EL (cell line): ENCODE results near the gene CMKLR1.

Experiments
- DNase-seq: peaks from one replicate; pipeline ENCODE4 v3.0.0-alpha.2; 2016

Gene CMKLR1

DNA sequence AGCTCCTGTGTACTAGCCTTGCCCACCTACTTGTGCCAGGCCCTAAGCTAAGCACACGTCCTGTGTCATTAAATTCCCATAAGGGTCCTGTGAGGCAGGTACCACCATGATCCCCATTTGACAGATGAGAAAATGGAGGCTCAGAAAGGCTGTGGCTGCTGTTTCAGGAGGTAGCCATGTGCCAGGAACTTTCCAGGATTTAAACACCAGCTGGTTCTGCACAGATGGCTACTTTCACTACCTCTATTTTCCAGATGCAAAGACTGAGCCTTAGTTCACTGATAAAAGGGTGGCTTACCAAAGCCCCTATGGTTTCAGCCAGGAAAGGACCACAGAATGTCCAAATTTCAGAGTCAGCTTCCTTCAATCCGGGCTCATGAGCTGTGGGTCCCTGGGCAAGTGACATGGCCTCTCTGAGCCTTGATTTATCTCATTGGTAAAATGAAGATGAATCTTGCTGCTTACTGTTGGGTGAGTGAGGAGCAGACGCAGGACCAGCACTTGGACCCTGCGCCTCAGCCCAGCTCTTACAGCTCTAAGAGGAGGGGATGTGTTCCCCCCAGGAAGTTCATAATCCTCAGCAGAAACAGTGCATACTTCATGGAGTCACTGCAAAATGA, 23.5 kb downstream of the CMKLR1 start:
- no peak for DNase-seq

DNA sequence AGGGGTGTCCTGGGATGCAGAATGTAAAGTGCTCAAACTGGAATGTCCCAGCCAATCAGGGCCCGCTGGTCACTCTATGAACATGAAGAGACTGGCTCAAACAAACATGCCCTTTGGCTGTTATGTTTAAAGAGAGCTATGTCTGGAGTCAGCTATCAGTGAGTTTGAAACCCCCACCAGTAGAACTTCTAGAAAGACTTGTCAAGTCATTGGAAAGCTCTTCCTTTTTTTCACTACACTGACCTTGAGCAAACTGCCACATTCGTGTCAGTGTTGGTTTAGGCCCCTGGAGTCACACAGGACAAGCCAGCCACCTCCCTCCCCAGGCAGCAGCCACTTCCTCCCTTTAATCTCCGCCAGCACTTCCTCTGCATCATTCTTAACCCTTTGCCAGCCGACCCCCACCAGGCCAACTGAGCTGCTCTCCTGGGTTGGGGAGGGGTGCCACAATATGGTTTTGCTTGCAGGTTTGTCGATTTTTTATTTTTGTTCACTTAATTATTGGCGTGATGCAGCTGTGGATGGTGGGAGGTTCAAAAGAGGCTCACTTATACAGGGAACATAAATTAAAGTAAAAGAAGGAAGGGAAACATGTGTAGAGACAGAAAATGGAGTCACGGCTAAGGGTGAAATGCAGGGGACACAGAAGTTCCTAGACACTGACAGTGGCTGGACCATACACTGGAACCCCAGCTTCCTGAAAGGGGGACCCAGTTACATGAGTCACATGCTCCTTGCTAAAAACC, 25.3 kb downstream of the CMKLR1 start:
- no peak for DNase-seq

DNA sequence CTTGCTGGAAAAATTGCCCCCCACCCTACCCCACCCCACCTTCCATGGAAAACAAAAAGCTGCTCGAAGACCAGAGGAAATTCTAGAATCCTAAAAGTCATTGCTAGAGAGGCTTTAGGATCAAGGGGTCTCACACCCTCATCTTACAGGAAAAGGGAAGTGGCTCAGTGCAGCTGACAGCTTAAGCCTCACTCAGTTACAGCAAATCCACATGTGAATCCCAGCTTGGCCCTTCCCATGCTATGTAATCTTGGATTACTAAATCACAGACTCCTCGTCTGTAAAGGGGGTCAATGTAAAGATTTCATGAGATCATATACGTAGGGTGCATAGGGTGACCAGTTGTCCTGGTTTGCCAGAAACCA, 25.9 kb downstream of the CMKLR1 start:
- no peak for DNase-seq

DNA sequence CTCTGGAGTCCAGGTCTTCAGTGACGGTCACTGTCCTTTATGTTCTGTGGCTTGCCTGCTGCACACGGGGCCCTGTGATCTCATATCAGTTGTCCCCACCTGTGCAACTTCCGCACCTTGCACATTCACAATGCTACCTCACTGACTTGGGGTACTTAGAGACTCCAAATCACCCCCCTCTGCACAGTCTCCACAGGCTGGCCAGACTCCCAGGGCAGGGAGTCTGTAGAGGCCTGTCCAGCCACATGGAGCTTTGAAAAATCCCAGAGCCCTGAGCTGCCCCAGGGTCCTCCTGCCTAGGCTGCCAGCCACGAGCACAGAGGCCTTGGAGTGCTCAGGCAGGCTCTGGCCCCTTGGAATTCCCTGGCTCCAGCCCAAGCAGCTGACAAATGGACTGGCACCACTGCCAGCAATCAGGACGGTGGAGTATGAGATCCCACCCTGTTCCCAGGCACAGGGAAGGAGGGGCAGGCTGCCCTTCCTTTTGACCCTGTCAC, 26.4 kb downstream of the CMKLR1 start:
- DNase-seq, result peak; percentile 19

DNA sequence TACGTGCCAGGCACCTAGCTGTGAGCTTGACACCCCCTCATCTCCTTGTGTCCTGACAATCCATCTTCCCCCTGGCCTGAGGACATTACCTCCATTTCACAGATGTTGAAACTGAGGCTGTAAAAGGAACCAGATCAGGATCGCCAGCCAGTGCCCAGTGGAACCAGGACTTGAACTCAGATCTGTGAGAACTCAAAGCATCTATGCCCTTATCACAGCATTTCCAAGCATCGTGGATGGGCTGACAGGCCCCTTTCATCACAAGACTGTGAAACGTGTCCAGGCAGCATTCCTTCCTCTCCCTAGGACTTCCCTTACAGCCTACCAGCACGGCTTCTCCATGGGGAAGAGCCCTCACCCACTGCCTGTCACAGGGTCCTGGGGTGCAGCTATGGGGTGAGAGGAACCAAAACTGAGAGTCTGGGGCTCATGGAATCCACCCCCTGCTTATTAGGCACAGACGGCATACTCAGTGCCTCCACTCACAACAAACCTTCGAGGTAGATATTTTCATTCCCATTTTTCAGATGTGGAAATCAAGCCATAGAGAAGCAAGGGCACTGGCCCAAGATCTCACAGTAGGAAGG, 26.9 kb downstream of the CMKLR1 start:
- DNase-seq, result no peak

DNA sequence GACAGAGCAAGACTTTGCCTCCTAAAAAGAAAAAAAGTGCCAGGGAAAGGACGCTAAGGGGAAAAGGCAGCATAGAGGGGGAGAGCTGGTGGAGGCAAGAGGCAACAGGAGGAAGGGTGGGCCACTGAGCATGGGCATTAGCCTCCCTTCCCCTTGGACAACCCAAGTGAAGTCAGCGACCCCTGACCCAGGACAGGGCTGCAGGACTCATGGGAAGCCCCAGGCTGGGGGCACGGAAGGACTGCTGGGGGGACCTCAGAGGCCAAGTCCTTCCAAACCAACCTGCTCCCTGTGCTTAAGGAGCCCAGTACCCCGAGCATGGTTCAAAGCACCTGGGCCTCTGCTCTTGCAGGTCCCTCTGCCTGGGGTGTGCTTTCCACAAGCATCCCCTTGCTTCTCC, 27.5 kb downstream of the CMKLR1 start:
- no peak for DNase-seq

DNA sequence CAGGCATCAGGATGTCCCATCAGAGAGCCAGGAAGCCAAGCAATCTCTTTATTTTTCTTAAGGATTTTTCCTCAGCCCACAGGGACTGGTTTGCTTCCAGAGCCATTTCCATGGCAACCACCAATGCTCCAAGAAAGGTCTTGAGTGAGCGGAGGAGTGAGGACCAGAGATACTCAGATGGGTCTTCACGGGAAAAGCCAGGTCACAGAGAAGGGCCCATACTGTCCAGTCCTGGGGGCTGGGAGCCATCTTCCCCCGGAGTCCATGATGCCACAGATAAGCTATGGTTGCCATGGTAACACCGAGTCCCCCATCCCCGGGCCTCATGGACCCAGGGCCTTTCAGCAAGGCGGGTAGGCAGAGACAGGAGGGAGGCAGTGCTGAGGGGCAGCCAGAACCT, 28.6 kb downstream of the CMKLR1 start:
- DNase-seq, result no peak

DNA sequence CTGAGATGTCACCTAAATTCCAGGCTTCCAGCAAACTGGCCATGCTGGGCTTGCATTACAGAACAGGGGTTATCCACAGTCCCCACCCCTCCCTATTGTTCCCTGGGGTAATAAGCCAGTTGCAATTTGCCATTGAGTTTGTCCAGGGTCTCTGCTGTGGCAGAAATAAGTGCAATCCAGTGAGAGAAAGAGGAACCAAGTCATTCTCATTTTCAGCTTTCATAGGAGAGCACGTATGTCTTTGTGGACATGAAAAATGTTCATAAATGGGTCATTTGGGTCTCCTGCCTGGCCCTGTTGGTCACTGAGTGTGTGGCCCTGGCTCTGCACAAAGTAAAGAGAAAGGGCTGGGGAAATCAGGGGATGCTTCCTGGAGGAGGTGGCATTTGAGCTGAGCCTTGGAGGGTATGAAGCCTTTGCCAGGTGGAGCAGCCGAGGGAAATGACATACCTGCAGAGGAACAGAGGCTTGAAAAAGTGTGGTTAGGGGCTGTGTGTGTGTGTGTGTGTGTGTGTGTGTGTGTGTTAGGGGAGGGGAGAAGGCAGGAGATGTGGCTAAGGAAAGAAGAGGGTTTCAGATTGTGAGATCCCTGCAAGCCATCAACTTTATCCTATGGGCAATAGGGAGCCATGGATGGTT, 29.3 kb downstream of the CMKLR1 start:
- no peak for DNase-seq

DNA sequence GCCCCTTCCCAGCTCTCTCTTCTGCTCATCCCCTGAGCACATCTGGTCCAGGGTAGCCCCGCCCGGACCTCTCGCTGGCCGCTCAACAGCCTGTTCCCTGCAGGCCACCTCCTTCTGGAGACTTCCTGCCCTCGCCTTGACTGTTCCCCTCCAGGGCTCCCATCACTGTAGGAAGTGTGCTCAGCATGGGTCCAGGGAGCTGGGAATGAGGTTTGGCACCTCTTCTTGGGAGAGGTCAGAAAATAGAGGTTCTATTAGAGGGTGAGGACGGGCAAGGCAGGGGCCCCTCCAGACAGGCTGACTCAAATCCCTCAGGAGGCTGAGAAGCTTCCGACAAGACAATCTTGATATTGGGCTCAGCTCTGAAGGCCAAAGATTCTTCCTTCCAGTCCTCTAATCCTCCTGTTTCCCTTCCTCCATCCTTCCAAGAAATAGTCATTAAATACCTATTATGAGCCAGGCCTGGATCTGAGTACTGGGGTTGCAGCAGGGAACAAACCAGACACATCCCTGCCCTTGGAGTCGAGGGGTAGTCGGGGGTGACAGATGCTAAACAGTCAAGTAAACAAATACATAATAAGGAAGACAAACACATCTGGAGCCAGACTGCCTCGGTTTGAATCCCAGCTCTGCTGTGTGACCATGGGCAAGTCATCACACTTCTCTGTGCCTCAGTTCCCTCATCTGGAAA, 30.6 kb downstream of the CMKLR1 start:
- DNase-seq, result no peak

DNA sequence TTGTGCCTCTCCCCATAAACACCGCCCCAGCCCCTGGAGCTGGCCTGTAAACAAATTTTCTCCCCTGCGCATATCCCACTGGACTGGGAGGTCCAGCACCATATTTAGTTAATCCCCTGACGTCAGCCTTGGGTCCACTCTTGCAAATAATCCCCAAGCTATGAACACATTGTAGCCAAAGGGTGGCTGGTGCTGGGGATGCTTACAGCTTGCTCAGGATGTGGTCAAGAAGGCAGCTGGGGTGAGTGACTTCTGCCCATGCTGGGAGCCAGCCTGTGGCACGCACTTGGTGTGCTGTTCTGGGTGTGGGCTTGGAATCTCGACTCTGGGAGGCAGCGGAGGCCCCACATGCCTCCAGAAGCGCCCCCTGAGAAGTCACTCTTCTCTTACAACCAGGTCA, 32.1 kb downstream of the CMKLR1 start:
- DNase-seq, result peak; percentile 84

DNA sequence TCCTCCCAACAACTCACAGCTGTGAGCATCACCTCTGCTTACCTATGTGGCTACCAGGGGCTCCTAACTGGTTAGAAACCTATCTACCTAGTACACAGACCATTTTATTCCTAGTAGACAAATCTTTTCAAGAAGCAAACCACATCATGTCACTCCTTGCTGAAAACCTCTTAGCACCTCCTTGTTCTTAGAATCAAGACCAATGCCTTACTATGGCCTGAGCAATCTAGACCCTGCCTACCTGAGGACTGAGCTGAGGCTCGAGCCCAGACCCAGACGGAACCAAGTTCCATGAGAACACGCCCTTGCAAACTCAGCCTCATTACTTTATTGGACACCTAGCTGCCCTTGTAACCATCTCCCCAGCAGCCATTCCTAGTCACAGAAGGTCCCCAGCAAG, 32.6 kb downstream of the CMKLR1 start:
- DNase-seq, result no peak

DNA sequence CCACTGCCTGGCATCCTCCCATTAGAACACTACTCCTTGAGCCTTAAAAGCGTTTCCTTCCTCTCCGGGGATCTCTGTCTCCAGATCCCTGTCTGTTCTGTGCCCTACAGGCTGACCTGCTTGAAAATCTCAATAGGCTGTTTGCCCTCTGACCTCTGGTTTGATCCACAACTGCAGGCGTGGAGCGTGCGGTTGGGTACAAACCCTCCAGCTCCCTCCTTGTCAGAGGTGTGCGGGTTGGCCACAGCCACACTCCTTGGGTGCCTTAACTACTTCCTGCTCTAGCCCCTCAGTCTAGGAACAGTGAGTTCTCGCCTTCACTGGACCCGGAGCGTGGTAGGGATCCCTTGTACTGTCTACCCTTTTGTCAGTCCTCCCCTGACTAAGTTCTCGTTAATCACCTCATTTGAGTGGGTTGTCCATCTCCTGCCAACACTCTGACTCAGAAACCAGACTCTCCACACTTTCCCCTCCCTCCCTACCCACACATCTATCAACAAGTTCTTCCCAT, 33.1 kb downstream of the CMKLR1 start:
- peak; percentile 52 for DNase-seq

DNA sequence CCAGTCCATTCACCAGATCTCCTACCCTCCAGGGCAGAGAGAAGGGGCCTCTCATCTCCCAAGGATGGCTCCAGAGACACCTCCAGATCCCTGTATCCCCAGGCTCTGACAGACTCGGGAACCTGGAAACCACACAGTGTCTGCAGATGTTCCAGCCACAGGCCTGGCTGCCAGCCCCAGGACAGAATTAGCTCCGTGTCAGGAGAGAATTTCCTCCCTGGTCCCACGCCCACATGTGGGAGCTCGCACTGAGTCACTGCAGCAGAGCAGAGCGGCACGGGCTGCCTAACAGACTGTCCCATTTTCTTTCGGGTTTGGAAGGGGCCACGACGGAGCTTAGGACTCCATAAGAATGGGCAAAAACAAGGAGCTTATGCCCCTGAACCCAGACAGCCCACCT, 33.6 kb downstream of the CMKLR1 start:
- peak; percentile 84 for DNase-seq

DNA sequence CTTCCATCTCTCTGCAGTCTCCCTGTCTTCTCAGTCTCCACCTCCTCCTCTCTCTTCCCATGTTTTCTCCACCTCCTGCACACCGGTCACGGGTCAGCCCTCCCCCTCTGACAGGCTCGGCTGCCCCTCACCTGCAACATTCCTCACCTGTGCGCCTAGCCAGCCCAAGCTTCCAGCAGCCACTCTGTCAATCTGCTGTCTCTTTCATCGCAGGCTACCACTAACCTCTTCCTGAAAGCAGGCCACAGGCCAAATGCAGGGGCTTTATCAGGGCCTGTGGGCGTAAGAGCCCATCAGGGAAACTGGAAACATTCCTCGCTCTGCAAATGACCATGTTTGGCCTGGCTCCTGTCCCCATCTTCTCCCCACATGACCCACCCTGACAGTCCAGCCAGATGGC, 34.5 kb downstream of the CMKLR1 start:
- DNase-seq, result no peak

DNA sequence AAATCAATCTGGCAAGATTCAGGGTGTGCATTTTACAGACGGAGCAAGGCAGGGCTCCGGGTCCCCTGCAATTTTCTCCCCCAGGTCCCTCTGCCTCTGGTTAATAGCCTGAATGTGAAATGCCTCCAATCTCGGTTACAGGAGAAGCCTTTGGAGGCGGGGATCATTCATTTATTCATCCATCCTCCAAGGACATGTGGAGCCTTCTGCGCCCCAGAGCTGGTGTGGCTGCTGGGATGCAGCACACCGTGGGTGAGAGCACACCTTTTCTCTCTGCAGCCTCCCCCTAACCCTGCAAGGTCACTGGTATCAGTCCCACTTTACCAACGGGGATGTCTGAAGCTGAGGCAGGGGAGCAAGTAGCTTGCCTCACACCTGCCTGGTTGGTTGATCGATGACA, 35.4 kb downstream of the CMKLR1 start:
- no peak for DNase-seq

DNA sequence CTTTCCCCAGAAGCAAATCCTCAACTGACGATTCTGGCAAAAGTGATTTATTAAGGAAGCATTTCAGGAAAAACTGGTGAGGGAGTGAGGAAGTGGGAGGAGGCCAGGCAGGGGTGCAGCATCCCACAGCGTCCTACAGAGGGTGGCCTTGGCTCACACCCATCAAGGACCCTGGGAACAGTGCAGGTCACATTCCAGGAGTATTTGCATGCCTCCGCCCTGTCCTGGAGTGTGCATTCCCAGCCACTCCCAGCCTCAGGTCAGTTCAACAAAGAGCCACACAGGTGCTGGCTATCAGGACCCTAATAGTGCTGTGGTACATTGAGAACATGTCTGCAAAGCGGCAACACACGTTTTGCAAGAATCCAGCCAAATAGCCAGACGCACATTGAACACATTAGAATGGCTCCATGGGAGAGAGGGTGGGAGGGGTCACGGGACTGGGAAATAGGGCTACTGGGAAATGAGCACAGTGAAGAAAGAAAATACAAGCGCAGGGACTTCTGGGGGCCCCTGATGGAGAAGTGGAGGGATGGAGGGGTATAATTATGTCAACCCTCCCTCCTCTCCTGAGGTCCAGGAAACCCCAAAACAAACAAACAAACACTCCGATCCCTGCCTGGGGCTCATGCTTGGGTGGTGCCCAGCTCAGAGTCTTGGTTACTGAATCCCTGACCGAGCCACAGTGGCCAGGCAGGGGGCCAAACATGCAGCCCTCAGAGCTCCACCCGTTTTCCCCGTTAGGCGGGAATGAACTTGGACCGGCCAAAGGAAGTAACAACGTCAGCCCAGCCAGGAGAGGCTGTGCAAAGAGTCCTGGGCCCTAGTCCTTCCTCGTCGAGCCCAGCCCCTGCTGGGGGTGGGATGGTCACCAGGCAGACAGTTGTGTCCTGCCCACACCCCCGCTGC, 36.5 kb downstream of the CMKLR1 start:
- DNase-seq, result peak; percentile 60

DNA sequence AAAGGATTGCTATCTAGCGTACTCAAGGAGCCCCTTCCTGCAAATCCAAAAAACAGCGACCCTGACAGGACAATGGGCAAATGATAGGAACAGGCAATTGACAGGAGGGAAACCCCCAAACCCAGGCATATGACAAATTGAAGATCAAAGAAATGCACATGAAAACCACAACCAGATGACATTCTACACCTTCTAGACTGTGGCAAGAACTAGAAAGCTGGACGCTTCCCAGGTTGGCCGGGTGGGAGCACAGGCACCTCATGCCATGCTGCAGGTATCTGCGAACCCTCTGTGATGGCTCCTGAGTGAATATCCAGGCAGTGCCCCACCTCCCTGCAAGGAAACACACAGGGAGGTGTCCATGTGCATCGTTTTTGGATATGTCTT, 37.1 kb downstream of the CMKLR1 start:
- DNase-seq, result no peak

DNA sequence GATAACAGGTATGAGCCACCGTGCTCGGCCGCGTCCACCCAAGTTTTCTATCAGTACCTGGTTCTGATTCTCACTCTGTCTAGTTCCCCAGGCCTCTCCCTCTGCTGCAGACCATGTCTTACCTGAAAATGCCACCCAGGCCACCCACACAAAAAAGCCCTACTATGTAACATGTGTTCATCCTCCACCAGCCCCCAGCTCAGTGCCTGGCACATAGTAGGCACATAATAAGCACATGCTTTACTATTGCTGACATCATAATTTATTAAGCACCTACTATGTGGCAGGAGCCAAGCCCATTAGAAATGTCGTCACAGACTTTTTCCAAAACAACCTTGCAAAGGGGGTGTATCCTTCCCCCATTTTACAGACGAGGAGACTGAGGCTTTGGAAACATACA, 37.8 kb downstream of the CMKLR1 start:
- no peak for DNase-seq

DNA sequence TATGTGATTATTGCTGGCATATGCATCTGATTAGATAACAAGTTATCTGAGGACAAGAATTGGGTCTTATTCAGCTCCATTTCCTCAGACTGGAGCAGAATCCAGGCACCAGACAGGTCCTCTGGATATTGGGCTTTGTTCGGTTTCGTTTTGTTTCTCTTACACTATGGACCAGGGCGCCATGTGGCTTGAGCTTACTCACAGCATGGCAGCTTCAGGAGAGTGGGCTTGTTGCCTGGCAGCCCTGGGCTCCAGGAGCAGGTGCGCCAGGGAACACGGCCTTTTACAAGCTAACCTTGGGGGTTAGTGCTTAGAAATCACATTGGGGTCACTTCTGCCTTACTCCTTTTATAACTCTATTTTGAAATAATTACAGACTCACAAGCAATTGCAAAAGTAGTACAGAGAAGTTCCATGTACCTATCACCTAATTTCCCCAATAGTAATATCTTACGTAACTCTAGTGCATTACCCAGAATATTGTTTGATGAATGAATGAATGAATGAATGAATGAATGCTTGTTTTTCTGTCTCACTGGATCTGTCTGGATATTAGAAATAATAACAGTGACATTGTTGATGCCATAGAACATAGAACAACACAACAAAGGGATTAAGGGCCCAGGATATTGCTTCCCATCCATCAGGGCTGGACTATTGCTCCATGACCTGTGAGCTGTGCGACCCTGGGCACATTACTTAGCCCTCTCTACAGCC, 39.0 kb downstream of the CMKLR1 start:
- DNase-seq, result no peak

DNA sequence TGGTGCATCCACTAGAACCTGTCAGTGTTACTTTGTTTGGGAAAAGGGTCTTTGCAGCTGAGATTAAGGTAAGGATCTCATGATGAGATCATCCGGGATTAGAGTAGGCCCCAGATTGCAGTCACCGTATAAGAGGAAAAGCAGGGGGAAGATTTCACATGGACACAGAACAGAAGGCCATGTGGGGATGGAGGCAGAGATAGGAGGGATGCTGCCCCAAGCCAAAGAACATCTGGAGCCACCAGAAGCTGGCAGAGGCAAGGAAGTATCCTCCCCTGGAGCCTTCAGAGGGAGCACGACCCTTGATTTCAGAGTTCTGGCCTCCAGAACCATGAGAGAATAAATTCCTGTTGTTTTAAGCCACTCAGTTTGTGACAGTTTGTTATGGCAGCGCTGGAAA, 39.6 kb downstream of the CMKLR1 start:
- DNase-seq, result no peak

DNA sequence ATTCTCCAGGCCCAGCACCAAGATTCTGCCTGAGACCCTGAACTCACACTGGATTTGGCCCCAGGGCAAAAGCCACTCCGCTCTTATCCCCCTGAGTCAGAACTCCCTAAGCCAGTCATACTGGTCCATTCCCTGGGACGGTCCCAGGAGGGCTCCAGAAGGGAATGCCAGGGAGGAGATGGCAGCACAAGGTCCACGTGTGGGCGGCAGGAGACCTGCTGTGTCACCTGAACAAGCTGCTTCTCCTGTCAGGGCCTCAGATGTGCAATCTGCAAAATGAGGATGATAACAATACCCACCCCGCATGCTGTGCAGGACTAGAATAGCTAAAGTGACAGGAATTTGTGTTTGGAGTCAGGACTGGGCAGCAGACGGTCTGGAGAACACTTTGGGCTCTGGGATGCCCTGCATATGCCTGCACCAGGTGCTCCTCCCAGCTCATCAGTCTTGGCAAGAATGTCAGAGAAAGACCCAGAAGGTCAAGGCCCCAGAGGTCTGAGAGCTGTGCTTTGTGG, 40.3 kb downstream of the CMKLR1 start:
- DNase-seq, result no peak
